ENCODE results near the gene KSR1. TPM values are rescaled to one million over a fixed set of nuclear protein-coding genes. Genes with fewer than 3 reads are reported as not detected.
A peak's percentile ranks its signal among the peaks of the same experiment; 100 is the strongest.

Gene KSR1
- total RNA-seq, 1 donor from 2014 or later = 25.6 TPM

DNA sequence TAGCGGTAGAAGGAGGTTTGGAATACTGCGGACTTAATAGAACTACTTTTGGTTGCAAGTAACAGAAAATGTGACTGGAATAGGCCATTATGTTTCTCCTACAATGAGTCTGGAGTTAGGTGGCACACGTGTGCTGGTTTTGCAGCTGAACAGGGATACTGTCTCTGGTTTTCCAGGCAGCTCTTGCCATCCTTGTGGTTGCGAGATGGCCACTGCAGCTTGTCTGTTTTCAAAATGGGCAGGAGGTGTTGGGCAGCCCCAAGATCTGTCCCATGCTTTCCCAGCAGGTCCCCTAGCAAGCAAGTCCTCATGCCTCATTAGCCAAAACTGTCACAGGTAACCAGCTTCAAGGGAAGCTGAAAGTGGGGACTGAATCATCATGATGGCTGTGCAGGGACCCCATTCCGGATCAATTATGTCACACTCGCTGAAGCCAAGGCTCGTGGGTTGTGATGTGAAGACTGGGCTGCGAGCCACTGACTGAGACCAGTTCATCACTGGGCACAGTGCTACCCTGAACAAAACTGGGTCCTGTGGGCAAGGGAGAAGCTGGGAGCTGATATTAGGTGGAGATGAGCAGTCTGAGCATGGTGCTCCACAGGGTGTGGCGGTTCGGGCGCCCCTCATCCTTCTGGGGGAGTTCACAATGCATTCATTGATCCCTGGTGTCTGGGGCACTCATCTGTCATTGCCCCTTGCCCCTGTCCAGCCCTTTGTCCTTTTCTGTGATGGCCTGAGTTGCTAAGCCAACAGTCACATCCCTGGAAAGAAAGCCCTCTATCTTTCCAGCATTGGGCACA lies 82.1 kb downstream of the KSR1 start:
- Histone ChIP-seq H3K36me3 (ENCODE audit: control insufficient read depth in 3 of 3, insufficient read depth in 3 of 3, low read length in 3 of 3) (no peaks in the 10 kb centered on the region), H3K9me3 (ENCODE audit: control insufficient read depth in 3 of 3, low read length in 3 of 3) (no peaks in the 10 kb centered on the region), H3K4me1 (ENCODE audit: control insufficient read depth in 3 of 3, insufficient read depth in 3 of 3, low read length in 3 of 3) (peaks cover 9 to 21% (median 16%) of the 10 kb centered on the region in 3 donors), H3K27ac (ENCODE audit: low read depth, low read length) (no peak overlapping the region), H3K27me3 (ENCODE audit: control insufficient read depth in 3 of 3, insufficient read depth in 3 of 3, low read length in 3 of 3) (no peaks in the 10 kb centered on the region), H3K9ac (ENCODE audit: low read depth in 1 of 3, low read length in 3 of 3) (no peak overlapping the region), H3K4me3 (ENCODE audit: low read length in 3 of 3) (no peak overlapping the region)

DNA sequence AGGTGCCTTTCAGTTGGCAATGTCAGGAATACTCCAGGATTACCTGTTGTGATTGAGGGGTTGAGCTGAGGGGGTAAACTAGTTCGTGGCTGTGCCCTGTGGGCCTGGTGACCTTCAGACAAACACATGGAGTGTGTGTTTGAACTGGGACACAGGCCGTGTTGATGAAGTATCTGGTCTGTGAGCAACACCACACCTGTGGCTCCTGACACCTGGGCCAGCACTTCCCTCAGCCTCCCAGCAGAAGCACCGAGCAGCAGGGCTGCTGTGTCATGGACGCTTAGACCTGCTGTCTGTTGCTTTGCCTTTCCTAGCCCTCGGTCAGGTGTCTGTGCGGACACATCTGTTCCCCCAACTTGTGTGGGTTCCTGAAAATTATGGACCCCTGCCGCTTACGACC lies 82.9 kb downstream of the KSR1 start:
- no peaks in the 10 kb centered on the region for H3K27me3 ChIP-seq (ENCODE audit: control insufficient read depth in 3 of 3, insufficient read depth in 3 of 3, low read length in 3 of 3)
- H3K4me1 ChIP-seq (ENCODE audit: control insufficient read depth in 3 of 3, insufficient read depth in 3 of 3, low read length in 3 of 3) = peaks cover 7 to 21% (median 16%) of the 10 kb centered on the region in 3 donors
- no peak overlapping the region for H3K4me3 ChIP-seq (ENCODE audit: low read length in 3 of 3)
- no peak overlapping the region for H3K9ac ChIP-seq (ENCODE audit: low read depth in 1 of 3, low read length in 3 of 3)
- no peaks in the 10 kb centered on the region for H3K36me3 ChIP-seq (ENCODE audit: control insufficient read depth in 3 of 3, insufficient read depth in 3 of 3, low read length in 3 of 3)
- no peaks in the 10 kb centered on the region for H3K9me3 ChIP-seq (ENCODE audit: control insufficient read depth in 3 of 3, low read length in 3 of 3)
- H3K27ac ChIP-seq (ENCODE audit: low read depth, low read length) = no peak overlapping the region

GRCh38 chr17:27539794-27540317 lies 83.6 kb downstream of the KSR1 start:
- Histone ChIP-seq H3K27ac (ENCODE audit: low read depth, low read length) (peak overlapping the region; percentile 45), H3K36me3 (ENCODE audit: control insufficient read depth in 3 of 3, insufficient read depth in 3 of 3, low read length in 3 of 3) (no peaks in the 10 kb centered on the region), H3K9me3 (ENCODE audit: control insufficient read depth in 3 of 3, low read length in 3 of 3) (no peaks in the 10 kb centered on the region), H3K9ac (ENCODE audit: low read depth in 1 of 3, low read length in 3 of 3) (no peak overlapping the region), H3K27me3 (ENCODE audit: control insufficient read depth in 3 of 3, insufficient read depth in 3 of 3, low read length in 3 of 3) (no peaks in the 10 kb centered on the region), H3K4me3 (ENCODE audit: low read length in 3 of 3) (no peak overlapping the region), H3K4me1 (ENCODE audit: control insufficient read depth in 3 of 3, insufficient read depth in 3 of 3, low read length in 3 of 3) (peaks cover 7 to 17% (median 16%) of the 10 kb centered on the region in 3 donors)

GRCh38 chr17:27540318-27541101 lies 84.3 kb downstream of the KSR1 start:
- H3K27me3 ChIP-seq (ENCODE audit: control insufficient read depth in 3 of 3, insufficient read depth in 3 of 3, low read length in 3 of 3) = no peaks in the 10 kb centered on the region
- H3K9ac ChIP-seq (ENCODE audit: low read depth in 1 of 3, low read length in 3 of 3) = peak overlapping the region in 1 of 3 donors; percentile 40
- H3K4me1 ChIP-seq (ENCODE audit: control insufficient read depth in 3 of 3, insufficient read depth in 3 of 3, low read length in 3 of 3) = peaks cover 7 to 17% (median 14%) of the 10 kb centered on the region in 3 donors
- H3K9me3 ChIP-seq (ENCODE audit: control insufficient read depth in 3 of 3, low read length in 3 of 3) = no peaks in the 10 kb centered on the region
- no peaks in the 10 kb centered on the region for H3K36me3 ChIP-seq (ENCODE audit: control insufficient read depth in 3 of 3, insufficient read depth in 3 of 3, low read length in 3 of 3)
- H3K27ac ChIP-seq (ENCODE audit: low read depth, low read length) = peak overlapping the region; percentile 45
- no peak overlapping the region for H3K4me3 ChIP-seq (ENCODE audit: low read length in 3 of 3)

DNA sequence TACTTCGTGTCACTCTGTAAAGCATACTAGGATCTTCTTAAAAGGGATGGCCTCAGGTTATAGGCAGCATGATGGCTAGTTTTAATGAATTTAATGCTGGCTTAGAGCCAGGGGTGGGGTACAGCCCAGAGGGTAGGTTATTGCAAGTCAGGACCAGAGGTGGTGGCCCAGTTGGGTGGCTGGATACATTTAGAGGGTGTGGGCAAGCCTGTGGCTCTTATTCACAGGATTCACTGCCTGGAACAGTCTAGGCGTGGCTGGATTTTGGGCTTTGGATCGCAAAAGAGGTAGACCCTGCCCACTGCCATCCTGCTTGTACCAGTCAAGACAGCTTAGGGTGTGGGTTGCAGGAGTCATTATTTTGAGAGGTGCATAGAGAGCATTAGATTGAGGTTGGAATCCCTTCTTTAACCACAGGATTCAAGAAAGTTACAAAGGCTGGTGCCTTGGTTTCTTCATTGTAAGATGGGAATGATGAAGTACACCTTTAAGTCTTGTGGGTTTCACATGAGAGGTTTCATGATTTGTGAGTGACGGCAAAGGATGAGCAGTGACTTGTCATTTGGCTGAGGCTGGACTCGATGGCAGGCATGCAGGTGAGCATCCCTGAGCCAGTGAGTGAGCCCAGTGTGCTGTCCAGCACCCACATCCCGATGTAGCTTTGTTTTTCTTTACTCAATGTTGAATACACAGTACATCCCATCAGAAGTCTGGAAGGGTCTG lies 85.2 kb downstream of the KSR1 start:
- H3K27me3 ChIP-seq (ENCODE audit: control insufficient read depth in 3 of 3, insufficient read depth in 3 of 3, low read length in 3 of 3) = no peaks in the 10 kb centered on the region
- H3K9me3 ChIP-seq (ENCODE audit: control insufficient read depth in 3 of 3, low read length in 3 of 3) = no peaks in the 10 kb centered on the region
- no peak overlapping the region for H3K27ac ChIP-seq (ENCODE audit: low read depth, low read length)
- no peaks in the 10 kb centered on the region for H3K36me3 ChIP-seq (ENCODE audit: control insufficient read depth in 3 of 3, insufficient read depth in 3 of 3, low read length in 3 of 3)
- H3K9ac ChIP-seq (ENCODE audit: low read depth in 1 of 3, low read length in 3 of 3) = no peak overlapping the region
- H3K4me3 ChIP-seq (ENCODE audit: low read length in 3 of 3) = no peak overlapping the region
- H3K4me1 ChIP-seq (ENCODE audit: control insufficient read depth in 3 of 3, insufficient read depth in 3 of 3, low read length in 3 of 3) = peaks cover 7 to 17% (median 11%) of the 10 kb centered on the region in 3 donors

DNA sequence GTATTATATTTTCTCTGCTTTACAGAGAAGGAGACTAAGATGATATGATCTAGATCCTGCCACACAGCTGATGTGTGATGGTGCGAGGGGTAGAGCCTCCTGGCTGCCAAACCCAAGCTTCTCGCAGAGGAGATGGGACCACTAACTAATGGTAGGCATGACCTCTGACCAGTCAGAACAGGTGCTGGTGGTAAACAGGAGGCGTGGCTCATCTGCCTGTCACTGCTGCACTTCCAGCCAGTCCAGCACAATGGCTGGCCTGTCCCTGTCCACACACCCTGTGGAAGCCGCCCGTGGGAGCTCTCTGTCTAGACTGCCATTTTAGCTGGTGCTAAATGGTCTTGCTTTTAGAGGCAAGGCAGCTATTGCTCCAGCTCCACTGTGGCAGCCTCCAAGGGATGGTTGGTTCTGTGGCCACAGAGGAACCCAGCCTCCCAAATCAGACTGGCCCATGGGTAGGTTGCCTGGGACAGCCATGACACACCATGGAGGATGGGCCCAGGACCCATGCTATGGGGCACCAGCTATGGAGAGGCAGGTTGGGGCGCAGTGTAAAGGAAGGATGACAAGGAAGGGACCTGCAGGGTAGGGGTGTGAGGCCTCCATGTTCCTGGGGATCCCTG lies 86.7 kb downstream of the KSR1 start:
- no peak overlapping the region for H3K4me3 ChIP-seq (ENCODE audit: low read length in 3 of 3)
- no peaks in the 10 kb centered on the region for H3K9me3 ChIP-seq (ENCODE audit: control insufficient read depth in 3 of 3, low read length in 3 of 3)
- H3K4me1 ChIP-seq (ENCODE audit: control insufficient read depth in 3 of 3, insufficient read depth in 3 of 3, low read length in 3 of 3) = peaks cover 7 to 17% (median 11%) of the 10 kb centered on the region in 3 donors
- no peak overlapping the region for H3K9ac ChIP-seq (ENCODE audit: low read depth in 1 of 3, low read length in 3 of 3)
- no peak overlapping the region for H3K27ac ChIP-seq (ENCODE audit: low read depth, low read length)
- H3K27me3 ChIP-seq (ENCODE audit: control insufficient read depth in 3 of 3, insufficient read depth in 3 of 3, low read length in 3 of 3) = no peaks in the 10 kb centered on the region
- H3K36me3 ChIP-seq (ENCODE audit: control insufficient read depth in 3 of 3, insufficient read depth in 3 of 3, low read length in 3 of 3) = no peaks in the 10 kb centered on the region

DNA sequence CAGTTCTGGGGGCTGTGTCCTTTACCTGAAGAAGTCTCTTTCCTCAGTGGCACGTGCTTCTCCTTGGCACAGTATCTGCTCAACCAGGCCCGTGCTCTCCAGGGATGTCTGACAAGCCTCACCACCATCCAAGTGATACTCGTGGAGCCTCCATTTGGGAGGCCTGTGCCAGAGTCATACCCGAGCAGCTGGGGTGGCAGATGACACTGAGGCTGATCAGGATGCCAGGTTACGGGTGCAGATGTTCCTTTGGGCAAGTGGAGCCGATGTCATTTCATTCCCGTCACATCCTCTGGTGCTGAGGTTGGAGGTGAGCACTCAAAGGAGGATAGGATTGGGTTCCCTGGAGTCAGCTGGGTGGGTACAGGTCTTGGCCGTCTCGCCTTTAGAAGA lies 87.2 kb downstream of the KSR1 start:
- H3K4me3 ChIP-seq (ENCODE audit: low read length in 3 of 3) = no peak overlapping the region
- no peaks in the 10 kb centered on the region for H3K9me3 ChIP-seq (ENCODE audit: control insufficient read depth in 3 of 3, low read length in 3 of 3)
- H3K27ac ChIP-seq (ENCODE audit: low read depth, low read length) = no peak overlapping the region
- no peaks in the 10 kb centered on the region for H3K27me3 ChIP-seq (ENCODE audit: control insufficient read depth in 3 of 3, insufficient read depth in 3 of 3, low read length in 3 of 3)
- no peak overlapping the region for H3K9ac ChIP-seq (ENCODE audit: low read depth in 1 of 3, low read length in 3 of 3)
- no peaks in the 10 kb centered on the region for H3K36me3 ChIP-seq (ENCODE audit: control insufficient read depth in 3 of 3, insufficient read depth in 3 of 3, low read length in 3 of 3)
- peaks cover 7 to 17% (median 10%) of the 10 kb centered on the region in 3 donors for H3K4me1 ChIP-seq (ENCODE audit: control insufficient read depth in 3 of 3, insufficient read depth in 3 of 3, low read length in 3 of 3)

DNA sequence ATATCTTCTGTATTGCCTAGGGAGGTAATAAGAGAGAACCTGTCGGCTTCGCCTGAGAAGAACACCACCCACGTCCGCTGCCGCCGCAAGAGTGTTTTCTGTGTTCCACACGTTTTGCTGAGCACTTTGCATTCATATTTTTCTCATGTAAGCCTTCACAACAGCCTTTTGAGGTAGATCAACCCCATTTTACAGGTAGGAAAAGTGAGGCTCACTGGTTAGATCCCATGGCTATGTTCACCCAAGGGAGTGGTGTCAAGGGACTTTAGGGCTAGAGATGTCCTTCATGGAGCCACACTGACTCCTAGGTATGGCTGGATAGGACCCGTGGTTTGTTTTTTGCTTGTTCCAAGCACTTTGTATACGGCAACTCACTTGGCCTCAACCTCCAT lies 87.7 kb downstream of the KSR1 start:
- Histone ChIP-seq H3K27me3 (ENCODE audit: control insufficient read depth in 3 of 3, insufficient read depth in 3 of 3, low read length in 3 of 3) (no peaks in the 10 kb centered on the region), H3K4me3 (ENCODE audit: low read length in 3 of 3) (no peak overlapping the region), H3K36me3 (ENCODE audit: control insufficient read depth in 3 of 3, insufficient read depth in 3 of 3, low read length in 3 of 3) (no peaks in the 10 kb centered on the region), H3K27ac (ENCODE audit: low read depth, low read length) (no peak overlapping the region), H3K4me1 (ENCODE audit: control insufficient read depth in 3 of 3, insufficient read depth in 3 of 3, low read length in 3 of 3) (peaks cover 7 to 17% (median 8%) of the 10 kb centered on the region in 3 donors), H3K9me3 (ENCODE audit: control insufficient read depth in 3 of 3, low read length in 3 of 3) (no peaks in the 10 kb centered on the region), H3K9ac (ENCODE audit: low read depth in 1 of 3, low read length in 3 of 3) (no peak overlapping the region)

GRCh38 chr17:27544350-27545131 lies 88.3 kb downstream of the KSR1 start:
- H3K9ac ChIP-seq (ENCODE audit: low read depth in 1 of 3, low read length in 3 of 3) = no peak overlapping the region
- no peaks in the 10 kb centered on the region for H3K36me3 ChIP-seq (ENCODE audit: control insufficient read depth in 3 of 3, insufficient read depth in 3 of 3, low read length in 3 of 3)
- H3K27ac ChIP-seq (ENCODE audit: low read depth, low read length) = no peak overlapping the region
- no peaks in the 10 kb centered on the region for H3K9me3 ChIP-seq (ENCODE audit: control insufficient read depth in 3 of 3, low read length in 3 of 3)
- H3K27me3 ChIP-seq (ENCODE audit: control insufficient read depth in 3 of 3, insufficient read depth in 3 of 3, low read length in 3 of 3) = no peaks in the 10 kb centered on the region
- no peak overlapping the region for H3K4me3 ChIP-seq (ENCODE audit: low read length in 3 of 3)
- peaks cover 7 to 20% (median 8%) of the 10 kb centered on the region in 3 donors for H3K4me1 ChIP-seq (ENCODE audit: control insufficient read depth in 3 of 3, insufficient read depth in 3 of 3, low read length in 3 of 3)
